Measurements from ENCODE around the gene TOPBP1. TPM values are rescaled to one million over a fixed set of nuclear protein-coding genes. Genes with fewer than 3 reads are reported as not detected.

Gene TOPBP1
- total and polyA plus RNA-seq, 2 of the 8 experiments (the other 6 are each of a cell fraction or from before 2014, with no cell fraction given), result 19.7 to 35.9 TPM

DNA sequence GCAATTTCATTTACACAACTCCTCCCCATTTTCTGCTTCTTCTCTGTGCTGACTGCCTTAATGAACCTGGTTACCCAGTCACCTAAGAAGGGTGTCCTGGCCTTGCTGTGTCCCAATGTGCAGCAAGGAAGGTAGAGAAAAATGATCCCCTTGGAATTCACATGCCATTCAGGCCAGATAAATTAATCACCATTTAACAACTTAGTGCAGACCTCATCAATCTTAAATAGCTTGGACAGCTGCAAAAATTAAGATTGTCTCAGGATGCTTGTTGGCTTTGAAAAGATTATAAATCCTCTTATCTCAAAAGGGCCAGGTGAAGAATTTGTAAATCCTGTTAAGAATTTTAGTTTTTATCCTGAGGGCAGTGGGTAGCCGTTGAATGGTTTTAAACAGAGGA is 97.9 kb downstream of the TOPBP1 start (continued):
- TF ChIP-seq, protein P1, sequence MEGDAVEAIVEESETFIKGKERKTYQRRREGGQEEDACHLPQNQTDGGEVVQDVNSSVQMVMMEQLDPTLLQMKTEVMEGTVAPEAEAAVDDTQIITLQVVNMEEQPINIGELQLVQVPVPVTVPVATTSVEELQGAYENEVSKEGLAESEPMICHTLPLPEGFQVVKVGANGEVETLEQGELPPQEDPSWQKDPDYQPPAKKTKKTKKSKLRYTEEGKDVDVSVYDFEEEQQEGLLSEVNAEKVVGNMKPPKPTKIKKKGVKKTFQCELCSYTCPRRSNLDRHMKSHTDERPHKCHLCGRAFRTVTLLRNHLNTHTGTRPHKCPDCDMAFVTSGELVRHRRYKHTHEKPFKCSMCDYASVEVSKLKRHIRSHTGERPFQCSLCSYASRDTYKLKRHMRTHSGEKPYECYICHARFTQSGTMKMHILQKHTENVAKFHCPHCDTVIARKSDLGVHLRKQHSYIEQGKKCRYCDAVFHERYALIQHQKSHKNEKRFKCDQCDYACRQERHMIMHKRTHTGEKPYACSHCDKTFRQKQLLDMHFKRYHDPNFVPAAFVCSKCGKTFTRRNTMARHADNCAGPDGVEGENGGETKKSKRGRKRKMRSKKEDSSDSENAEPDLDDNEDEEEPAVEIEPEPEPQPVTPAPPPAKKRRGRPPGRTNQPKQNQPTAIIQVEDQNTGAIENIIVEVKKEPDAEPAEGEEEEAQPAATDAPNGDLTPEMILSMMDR (IDR thresholded peaks at IDR 0.05; ENCODE audit: control extremely low read depth in 1 of 3, insufficient read depth in 1 of 3, low read depth in 1 of 3, low read length in 3 of 3), result no peak
- TF ChIP-seq CBX8 (IDR thresholded peaks at IDR 0.05; ENCODE audit: borderline replicate concordance, low read depth, low read length) (no peak), HDAC6 (IDR thresholded peaks at IDR 0.05; ENCODE audit: low read depth, low read length) (no peak)

All from H1 (cell line).